T-helper 1 cell treated with Interleukin-12 subunit alpha and Interleukin-12 subunit beta and Interleukin-4 antibody, amounts not matched to agents 30 μg/mL and 1 μg/mL, for 36 hours (primary cell): Measurements from ENCODE around the gene NUP205.
"Not testable (repeated sequence)": the region's sequence is repeated elsewhere in the genome, so short reads cannot be mapped to it uniquely, and the experiment has no call there.

Experiments used
- H3K27ac Mint-ChIP-seq: one replicate; pipeline ENCODE4 v1.8.0; 2021; ENCODE audit warnings: mild to moderate bottlenecking, mixed read lengths
- H3K27me3 Mint-ChIP-seq: one replicate; pipeline ENCODE4 v1.8.0; 2021; ENCODE audit warnings: low read depth, mixed read lengths
- H3K36me3 Mint-ChIP-seq: one replicate; pipeline ENCODE4 v1.8.0; 2021; ENCODE audit warnings: low read depth, mixed read lengths
- H3K4me1 Mint-ChIP-seq: one replicate; pipeline ENCODE4 v1.8.0; 2021; ENCODE audit warnings: low read depth, mixed read lengths
- H3K4me3 Mint-ChIP-seq: one replicate; pipeline ENCODE4 v1.8.0; 2021; ENCODE audit warnings: mild to moderate bottlenecking, moderate library complexity, mixed read lengths
- H3K9me3 Mint-ChIP-seq: one replicate; pipeline ENCODE4 v1.8.0; 2021; ENCODE audit warnings: mixed read lengths

NUP205 gene

GRCh38 chr7:135682191-135682590, 124.5 kb downstream of the NUP205 start:
- no peak overlapping the region for H3K27ac Mint-ChIP-seq
- H3K9me3 Mint-ChIP-seq = no peaks in the 10 kb centered on the region
- no peak overlapping the region for H3K4me3 Mint-ChIP-seq
- peaks cover 10% of the 10 kb centered on the region for H3K4me1 Mint-ChIP-seq
- no peaks in the 10 kb centered on the region for H3K27me3 Mint-ChIP-seq
- peaks cover 15% of the 10 kb centered on the region for H3K36me3 Mint-ChIP-seq

GRCh38 chr7:135683609-135684008, 125.9 kb downstream of the NUP205 start:
- H3K4me1 Mint-ChIP-seq = peaks cover 10% of the 10 kb centered on the region
- peaks cover 6% of the 10 kb centered on the region for H3K36me3 Mint-ChIP-seq
- no peaks in the 10 kb centered on the region for H3K9me3 Mint-ChIP-seq
- no peaks in the 10 kb centered on the region for H3K27me3 Mint-ChIP-seq
- no peak overlapping the region for H3K4me3 Mint-ChIP-seq
- no peak overlapping the region for H3K27ac Mint-ChIP-seq

DNA sequence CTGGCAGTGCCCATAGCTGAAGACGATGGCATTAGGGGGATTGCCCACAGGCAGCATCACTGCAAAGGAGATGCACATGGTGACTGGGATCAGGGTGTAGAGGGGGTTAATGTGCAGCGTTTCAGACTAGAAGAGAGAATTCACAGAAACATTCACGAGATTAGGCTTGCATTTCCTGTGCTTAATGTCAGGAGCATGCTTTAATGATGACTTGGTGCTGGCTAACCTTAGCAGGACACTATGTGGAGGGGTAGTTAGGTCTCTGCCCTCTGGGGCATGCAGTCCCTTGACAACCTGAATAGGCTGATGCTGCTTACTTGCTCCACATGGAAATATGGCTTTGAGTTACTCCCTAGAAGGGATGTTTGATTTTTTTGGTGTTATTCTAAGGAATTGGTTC, 126.4 kb downstream of the NUP205 start:
- Mint-ChIP-seq H3K9me3 (no peaks in the 10 kb centered on the region), H3K4me3 (no peak overlapping the region), H3K4me1 (peaks cover 10% of the 10 kb centered on the region), H3K27ac (no peak overlapping the region), H3K27me3 (no peaks in the 10 kb centered on the region), H3K36me3 (peaks cover 2% of the 10 kb centered on the region)

- H3K9me3 Mint-ChIP-seq = no peaks in the 10 kb centered on the region
- H3K36me3 Mint-ChIP-seq = peaks cover 2% of the 10 kb centered on the region
- peaks cover 9% of the 10 kb centered on the region for H3K4me1 Mint-ChIP-seq
- no peaks in the 10 kb centered on the region for H3K27me3 Mint-ChIP-seq
- H3K4me3 Mint-ChIP-seq = no peak overlapping the region
- H3K27ac Mint-ChIP-seq = no peak overlapping the region
Observed at GRCh38 chr7:135684699-135685098, 127.0 kb downstream of the NUP205 start.

DNA sequence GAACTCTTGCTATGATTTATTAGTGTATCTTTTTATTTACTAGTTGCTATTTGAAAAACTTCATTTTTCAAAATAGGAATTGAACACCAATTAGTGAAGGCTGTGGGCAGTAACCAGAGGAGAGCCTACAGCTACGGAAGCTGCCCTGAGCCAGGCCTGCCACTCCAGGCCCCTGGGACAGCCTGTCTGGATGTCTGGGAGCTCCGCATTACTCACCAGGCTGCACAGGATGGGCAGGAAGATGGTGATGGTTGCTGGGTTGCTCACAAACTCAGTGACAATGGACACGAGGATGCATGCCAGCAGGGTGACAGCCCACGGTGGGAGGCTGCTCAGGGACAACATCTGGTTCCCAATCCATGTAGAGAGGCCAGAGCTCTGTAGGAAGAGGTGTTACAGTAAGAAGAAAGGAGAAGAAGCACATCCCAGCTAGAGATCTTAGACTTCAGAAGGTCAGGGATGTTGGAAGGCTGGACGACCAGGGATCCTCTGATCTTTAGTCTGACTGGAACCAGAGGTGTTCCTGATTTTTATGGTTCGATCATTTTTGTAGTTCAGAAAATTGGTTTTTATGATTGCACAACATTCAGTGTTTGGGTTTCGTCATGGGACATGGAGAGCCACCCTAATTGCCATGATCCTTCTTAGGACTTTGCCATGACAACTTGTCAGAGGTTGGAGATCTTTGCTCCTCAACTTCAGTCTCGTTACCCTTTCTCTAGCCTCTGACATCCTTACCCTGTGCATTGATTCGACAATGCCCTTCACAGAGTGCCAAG, 127.8 kb downstream of the NUP205 start:
- H3K27me3 Mint-ChIP-seq = no peaks in the 10 kb centered on the region
- no peak overlapping the region for H3K4me3 Mint-ChIP-seq
- peaks cover 6% of the 10 kb centered on the region for H3K4me1 Mint-ChIP-seq
- peaks cover 2% of the 10 kb centered on the region for H3K36me3 Mint-ChIP-seq
- H3K9me3 Mint-ChIP-seq = no peaks in the 10 kb centered on the region
- no peak overlapping the region for H3K27ac Mint-ChIP-seq

- Mint-ChIP-seq H3K27ac (no peak overlapping the region), H3K4me3 (no peak overlapping the region), H3K4me1 (no peaks in the 10 kb centered on the region), H3K36me3 (peaks cover 2% of the 10 kb centered on the region), H3K27me3 (no peaks in the 10 kb centered on the region), H3K9me3 (no peaks in the 10 kb centered on the region)
Observed at GRCh38 chr7:135687466-135687865, 129.7 kb downstream of the NUP205 start.

DNA sequence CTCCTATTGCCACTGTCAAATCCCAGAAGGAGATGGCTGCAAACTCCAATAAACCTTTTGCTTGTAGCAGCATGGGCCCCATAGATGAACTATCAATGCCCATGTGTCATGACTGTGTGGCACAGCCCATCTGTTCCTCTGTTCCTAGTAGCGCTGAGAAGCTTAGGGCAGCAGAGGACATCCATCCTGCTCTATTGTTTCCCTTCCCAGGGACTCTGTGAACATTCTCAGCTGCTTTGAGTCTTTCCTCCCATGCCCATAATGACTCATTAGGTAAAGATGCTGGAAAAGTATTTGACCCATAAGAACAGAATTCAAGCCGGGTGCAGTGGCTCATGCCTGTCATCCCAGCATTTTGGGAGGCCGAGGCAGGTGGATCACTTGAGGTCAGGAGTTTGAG, 132.8 kb downstream of the NUP205 start:
- no peak overlapping the region for H3K4me3 Mint-ChIP-seq
- H3K36me3 Mint-ChIP-seq = no peaks in the 10 kb centered on the region
- no peaks in the 10 kb centered on the region for H3K9me3 Mint-ChIP-seq
- H3K27ac Mint-ChIP-seq = no peak overlapping the region
- no peaks in the 10 kb centered on the region for H3K4me1 Mint-ChIP-seq
- no peaks in the 10 kb centered on the region for H3K27me3 Mint-ChIP-seq

DNA sequence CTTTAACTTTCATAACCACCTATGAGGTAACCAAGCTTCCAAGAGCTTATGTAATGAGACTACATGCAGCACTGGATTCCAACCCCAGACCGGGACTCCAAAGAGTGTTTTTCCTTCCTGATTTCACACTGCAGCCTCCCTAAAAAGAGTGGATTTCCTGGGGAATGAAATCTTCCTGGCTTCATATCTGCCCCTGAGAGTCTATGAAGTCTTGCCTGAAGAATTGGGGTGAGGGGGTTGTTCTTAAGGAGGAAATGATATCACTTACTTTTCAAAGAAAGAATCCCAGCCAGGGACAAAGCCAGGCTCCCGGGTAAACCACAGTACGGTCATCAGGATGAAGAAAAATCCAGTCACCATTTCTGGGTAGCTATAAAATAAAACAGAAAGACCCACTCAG, 134.3 kb downstream of the NUP205 start:
- Mint-ChIP-seq H3K27me3 (no peaks in the 10 kb centered on the region), H3K4me1 (no peaks in the 10 kb centered on the region), H3K9me3 (no peaks in the 10 kb centered on the region), H3K36me3 (no peaks in the 10 kb centered on the region), H3K27ac (no peak overlapping the region), H3K4me3 (no peak overlapping the region)

- not testable (repeated sequence) for H3K27ac Mint-ChIP-seq, H3K4me1 Mint-ChIP-seq, H3K9me3 Mint-ChIP-seq, H3K27me3 Mint-ChIP-seq, H3K4me3 Mint-ChIP-seq, H3K36me3 Mint-ChIP-seq
Observed at GRCh38 chr7:135692606-135693005, 134.9 kb downstream of the NUP205 start.

- Mint-ChIP-seq H3K27ac (no peak overlapping the region), H3K4me1 (no peaks in the 10 kb centered on the region), H3K36me3 (no peaks in the 10 kb centered on the region), H3K27me3 (no peaks in the 10 kb centered on the region), H3K9me3 (no peaks in the 10 kb centered on the region), H3K4me3 (no peak overlapping the region)
Observed at GRCh38 chr7:135693558-135693957, 135.8 kb downstream of the NUP205 start.

DNA sequence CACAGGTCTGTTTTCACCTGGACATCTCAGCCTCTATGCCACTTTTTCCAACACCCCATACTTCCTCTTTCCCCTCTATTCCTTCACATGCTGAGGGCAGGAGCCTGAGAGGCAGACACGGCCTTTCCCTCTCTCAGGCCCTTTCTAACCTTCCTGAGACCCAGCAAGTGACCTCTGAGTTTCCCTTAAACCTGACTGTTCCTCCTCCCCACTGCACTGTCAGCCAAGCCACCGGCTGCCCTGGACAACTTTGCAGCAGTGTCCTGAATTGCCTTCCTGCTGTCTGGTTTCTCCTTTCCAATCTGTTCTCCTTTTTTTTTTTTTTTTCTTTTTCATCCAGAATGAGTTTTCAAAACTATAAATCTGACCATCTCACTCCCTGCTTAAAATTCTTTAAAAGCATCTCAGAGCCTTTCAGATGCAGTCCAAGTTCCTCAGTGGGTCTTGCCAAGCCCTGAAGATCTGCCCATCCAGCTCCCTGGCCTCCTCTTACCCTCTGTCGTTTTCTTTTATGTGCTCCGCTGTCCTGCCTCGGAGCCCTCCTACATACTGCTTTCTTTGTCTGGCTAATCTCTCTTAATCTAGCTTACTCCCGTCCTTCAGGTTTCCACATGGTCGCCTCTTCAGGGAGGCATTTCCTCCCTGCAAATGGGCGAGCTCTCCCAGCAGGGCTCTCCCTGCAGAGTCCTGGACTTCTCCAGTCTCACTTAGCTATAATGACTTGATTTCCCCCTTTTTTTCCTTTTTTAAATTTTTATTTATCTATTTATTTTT, 139.7 kb downstream of the NUP205 start:
- no peaks in the 10 kb centered on the region for H3K9me3 Mint-ChIP-seq
- H3K27me3 Mint-ChIP-seq = no peaks in the 10 kb centered on the region
- H3K36me3 Mint-ChIP-seq = no peaks in the 10 kb centered on the region
- H3K4me3 Mint-ChIP-seq = no peak overlapping the region
- no peaks in the 10 kb centered on the region for H3K4me1 Mint-ChIP-seq
- no peak overlapping the region for H3K27ac Mint-ChIP-seq
